Parathyroid adenoma (tissue), 2 donors: ENCODE data around the gene CAMTA1.

Experiments used
- H2AFZ ChIP-seq: fragments of 300-600 bp; sonication (generic); one replicate; pipeline ENCODE4 v1.7.0; 2017; ENCODE audit warnings: antibody characterized with exemption, mild to moderate bottlenecking
- H3K27ac ChIP-seq: fragments of 300-600 bp; sonication (generic); one replicate; pipeline ENCODE4 v1.7.0; 2017
- H3K27me3 ChIP-seq: fragments of 300-600 bp; sonication (generic); one replicate; pipeline ENCODE4 v1.7.0; 2017; ENCODE audit warnings: low read length; ENCODE audit not compliant: control insufficient read depth, insufficient read depth
- H3K36me3 ChIP-seq: fragments of 300-600 bp; sonication (generic); one replicate; pipeline ENCODE4 v1.7.0; 2017; ENCODE audit warnings: low read length; ENCODE audit not compliant: control insufficient read depth, insufficient read depth
- H3K4me1 ChIP-seq: fragments of 300-600 bp; sonication (generic); one replicate; pipeline ENCODE4 v1.7.0; 2017; ENCODE audit warnings: control low read depth
- H3K4me2 ChIP-seq: fragments of 300-600 bp; sonication (generic); one replicate; pipeline ENCODE4 v1.7.0; 2017; ENCODE audit warnings: low read length
- H3K4me3 ChIP-seq: fragments of 300-600 bp; sonication (generic); one replicate; pipeline ENCODE4 v1.7.0; 2017; ENCODE audit warnings: low read depth, low read length
- H3K79me2 ChIP-seq: fragments of 300-600 bp; sonication (generic); one replicate; pipeline ENCODE4 v1.7.0; 2017; ENCODE audit warnings: control low read depth
- H3K9ac ChIP-seq: fragments of 300-600 bp; sonication (generic); one replicate; pipeline ENCODE4 v1.7.0; 2017; ENCODE audit warnings: mild to moderate bottlenecking
- H3K9me3 ChIP-seq: fragments of 300-600 bp; sonication (generic); one replicate; pipeline ENCODE4 v1.7.0; 2017; ENCODE audit warnings: low read length; ENCODE audit not compliant: control insufficient read depth
- CTCF ChIP-seq: fragments of 300-600 bp; sonication (generic); IDR thresholded peaks from one replicate; pipeline ENCODE4 v1.7.0; 2017; ENCODE audit warnings: antibody characterized with exemption, mild to moderate bottlenecking
- donor health status: primary hyperparathyroidism.

Gene CAMTA1

GRCh38 chr1:7009741-7010525 lies 224.7 kb downstream of the CAMTA1 start:
- Histone ChIP-seq H2AFZ (no peak overlapping the region), H3K4me3 (no peak overlapping the region), H3K4me2 (no peak overlapping the region), H3K9ac (no peak overlapping the region), H3K36me3 (no peaks in the 10 kb centered on the region), H3K9me3 (no peaks in the 10 kb centered on the region), H3K27me3 (no peaks in the 10 kb centered on the region), H3K79me2 (no peaks in the 10 kb centered on the region), H3K27ac (no peak overlapping the region), H3K4me1 (no peaks in the 10 kb centered on the region)
- TF ChIP-seq CTCF = no peak

- Histone ChIP-seq H3K27ac (no peak overlapping the region), H3K9me3 (no peaks in the 10 kb centered on the region), H3K9ac (no peak overlapping the region), H3K27me3 (no peaks in the 10 kb centered on the region), H3K79me2 (no peaks in the 10 kb centered on the region), H3K4me2 (no peak overlapping the region), H2AFZ (no peak overlapping the region), H3K36me3 (no peaks in the 10 kb centered on the region), H3K4me1 (no peaks in the 10 kb centered on the region), H3K4me3 (no peak overlapping the region)
- TF ChIP-seq CTCF = no peak
Measured at GRCh38 chr1:7010534-7011200, 225.4 kb downstream of the CAMTA1 start.

GRCh38 chr1:7011826-7012225 lies 226.6 kb downstream of the CAMTA1 start:
- no peak for TF ChIP-seq CTCF
- Histone ChIP-seq H3K4me1 (no peaks in the 10 kb centered on the region), H3K27ac (no peak overlapping the region), H3K9me3 (no peaks in the 10 kb centered on the region), H3K36me3 (no peaks in the 10 kb centered on the region), H3K4me2 (no peak overlapping the region), H3K79me2 (no peaks in the 10 kb centered on the region), H2AFZ (no peak overlapping the region), H3K27me3 (no peaks in the 10 kb centered on the region), H3K9ac (no peak overlapping the region), H3K4me3 (no peak overlapping the region)

GRCh38 chr1:7012461-7012924 lies 227.2 kb downstream of the CAMTA1 start:
- Histone ChIP-seq H3K36me3 (no peaks in the 10 kb centered on the region), H3K79me2 (no peaks in the 10 kb centered on the region), H3K27me3 (no peaks in the 10 kb centered on the region), H3K27ac (no peak overlapping the region), H3K9ac (no peak overlapping the region), H3K4me3 (no peak overlapping the region), H3K9me3 (no peaks in the 10 kb centered on the region), H2AFZ (no peak overlapping the region), H3K4me2 (no peak overlapping the region), H3K4me1 (no peaks in the 10 kb centered on the region)
- no peak for TF ChIP-seq CTCF
